HG03342 (cell line): Measurements from ENCODE around the gene ECEL1.

ENCODE experiments used
- ATAC-seq: cut with Tn5 transposase; IDR thresholded peaks from one replicate; pipeline ENCODE4 v1.9.1; 2021; ENCODE audit warnings: mild to moderate bottlenecking, moderate library complexity; ENCODE audit not compliant: unreplicated experiment

ECEL1 gene

GRCh38 chr2:232485757-232486557, 1.7 kb downstream of the ECEL1 start:
- ATAC-seq: no peak

DNA sequence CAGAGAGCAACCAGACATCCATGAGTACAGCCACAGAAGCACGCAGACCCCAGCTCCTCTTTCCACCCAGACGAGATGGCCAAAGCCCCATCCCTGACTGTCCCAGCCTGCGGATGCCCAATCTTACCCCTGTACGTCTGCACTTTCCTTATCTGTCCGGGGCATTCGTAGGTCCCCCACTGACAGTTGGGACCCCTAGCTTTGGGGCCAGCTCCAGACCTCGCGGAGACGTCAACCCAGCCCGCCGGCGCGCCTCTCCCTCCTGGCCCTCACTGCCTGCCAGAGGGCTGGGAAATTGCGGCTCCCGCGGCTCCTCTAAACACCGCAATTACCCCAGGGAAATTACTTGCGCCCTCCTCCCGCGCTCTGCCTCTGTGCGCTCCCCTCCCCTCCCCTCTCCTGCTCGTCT, 2.3 kb downstream of the ECEL1 start:
- ATAC-seq: no peak

DNA sequence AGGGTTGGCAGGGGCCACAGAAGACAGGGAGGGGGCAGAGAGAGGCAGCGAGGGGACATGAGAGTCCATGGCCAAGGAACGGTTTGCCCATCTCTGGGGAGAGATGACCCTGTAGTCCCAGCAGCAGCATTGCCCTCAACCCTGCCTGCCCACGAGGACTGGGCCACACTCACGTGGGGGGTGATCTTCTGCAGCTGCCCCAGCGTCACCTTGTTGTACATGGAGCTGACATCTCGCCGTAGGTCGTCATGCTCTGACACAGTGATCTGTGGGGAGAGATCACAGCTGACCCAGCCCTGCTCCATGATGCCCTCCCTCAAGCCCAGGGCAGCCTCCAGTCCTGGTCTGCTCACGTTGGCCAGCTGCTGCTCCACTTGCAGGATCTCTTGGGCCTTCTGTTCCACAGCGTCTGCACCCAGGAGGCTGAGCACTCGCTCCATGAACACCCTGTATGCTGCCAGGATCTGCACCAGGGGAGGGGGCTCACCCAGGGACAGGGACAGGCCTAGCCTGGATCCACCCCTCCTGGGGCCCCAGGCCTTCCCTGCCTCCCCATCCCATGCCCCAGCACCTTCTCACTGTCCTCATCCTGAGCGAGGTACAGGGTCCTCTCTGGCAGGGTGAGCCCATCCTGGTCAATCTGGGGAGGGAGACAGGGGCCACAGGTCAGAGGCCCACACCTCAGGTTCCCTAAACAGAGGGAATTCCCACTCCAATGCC, 2.8 kb downstream of the ECEL1 start:
- ATAC-seq: no peak

GRCh38 chr2:232483923-232484627, 3.6 kb downstream of the ECEL1 start:
- ATAC-seq: no peak

DNA sequence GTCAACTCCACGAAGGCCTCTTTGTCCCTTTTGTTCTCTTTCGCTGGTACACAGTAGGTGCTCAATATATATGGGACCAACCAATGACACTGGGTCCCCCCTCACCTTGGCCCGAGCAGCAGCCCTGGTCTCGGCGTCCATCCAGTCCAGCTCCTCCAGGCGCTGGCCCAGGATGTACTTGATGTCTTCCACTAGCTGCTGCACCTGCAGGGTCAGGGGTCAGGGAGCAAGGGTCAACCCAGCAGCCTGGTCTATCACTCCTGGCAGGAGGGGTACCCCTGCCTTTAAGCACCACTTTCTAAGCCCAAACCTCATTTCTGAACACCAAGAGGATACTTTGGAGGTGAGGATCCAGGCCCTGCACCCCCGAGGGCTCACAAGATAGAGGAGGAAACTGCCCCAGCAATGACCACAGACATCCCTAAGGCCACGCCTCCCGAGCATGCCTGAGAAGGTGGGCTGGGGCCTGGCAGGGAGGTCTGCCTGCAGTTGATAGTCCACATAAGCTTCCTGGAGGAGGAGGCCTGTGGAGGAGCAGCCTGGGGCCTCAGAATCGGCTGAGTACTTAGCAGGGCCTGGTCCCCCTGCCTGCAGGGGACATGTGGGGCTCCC, 4.2 kb downstream of the ECEL1 start:
- no peak for ATAC-seq

DNA sequence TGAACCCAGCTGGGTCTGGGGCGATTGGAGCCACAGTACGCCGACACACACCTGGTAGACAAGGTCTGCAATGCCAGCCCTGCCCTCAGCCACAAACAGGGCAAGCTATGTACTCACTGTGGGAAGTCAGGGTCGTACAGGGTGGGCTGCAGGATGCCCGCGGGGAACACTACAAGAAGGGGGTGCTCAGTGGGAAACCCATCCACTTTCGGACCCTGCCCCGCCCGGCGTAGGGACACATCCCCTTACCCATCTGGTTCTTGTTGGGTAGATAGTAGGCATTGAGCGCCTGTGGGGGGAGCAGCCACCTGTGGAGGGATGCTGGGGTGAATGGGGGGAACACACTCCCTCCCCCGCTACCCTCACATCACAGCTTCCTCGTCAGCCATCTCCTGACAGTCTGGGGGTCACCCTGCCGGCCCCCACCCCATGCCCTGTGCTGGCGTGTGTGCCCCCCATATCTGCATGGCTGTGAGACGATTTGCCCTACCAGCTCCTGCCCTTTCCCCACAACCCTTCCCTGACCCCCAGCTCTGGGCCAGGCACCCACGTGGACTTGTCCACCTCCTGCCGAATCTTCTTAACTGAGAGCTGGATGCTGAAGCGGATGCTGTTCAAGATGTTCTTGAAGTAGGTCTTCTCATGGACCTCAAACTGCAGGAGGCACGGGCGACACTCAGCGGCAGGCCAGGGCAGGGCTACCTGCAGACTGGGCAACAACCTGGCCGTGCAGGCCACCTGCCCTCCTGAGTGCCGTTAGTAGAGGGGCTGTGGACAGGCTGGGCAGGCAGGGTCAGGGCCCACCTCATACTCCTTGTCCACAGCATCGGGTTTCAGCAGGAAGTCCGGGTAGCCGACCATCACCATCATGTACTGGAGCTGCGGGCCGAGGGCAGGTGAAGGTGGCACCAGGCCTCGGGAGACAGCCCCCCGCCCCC, 5.1 kb downstream of the ECEL1 start:
- ATAC-seq: no peak

DNA sequence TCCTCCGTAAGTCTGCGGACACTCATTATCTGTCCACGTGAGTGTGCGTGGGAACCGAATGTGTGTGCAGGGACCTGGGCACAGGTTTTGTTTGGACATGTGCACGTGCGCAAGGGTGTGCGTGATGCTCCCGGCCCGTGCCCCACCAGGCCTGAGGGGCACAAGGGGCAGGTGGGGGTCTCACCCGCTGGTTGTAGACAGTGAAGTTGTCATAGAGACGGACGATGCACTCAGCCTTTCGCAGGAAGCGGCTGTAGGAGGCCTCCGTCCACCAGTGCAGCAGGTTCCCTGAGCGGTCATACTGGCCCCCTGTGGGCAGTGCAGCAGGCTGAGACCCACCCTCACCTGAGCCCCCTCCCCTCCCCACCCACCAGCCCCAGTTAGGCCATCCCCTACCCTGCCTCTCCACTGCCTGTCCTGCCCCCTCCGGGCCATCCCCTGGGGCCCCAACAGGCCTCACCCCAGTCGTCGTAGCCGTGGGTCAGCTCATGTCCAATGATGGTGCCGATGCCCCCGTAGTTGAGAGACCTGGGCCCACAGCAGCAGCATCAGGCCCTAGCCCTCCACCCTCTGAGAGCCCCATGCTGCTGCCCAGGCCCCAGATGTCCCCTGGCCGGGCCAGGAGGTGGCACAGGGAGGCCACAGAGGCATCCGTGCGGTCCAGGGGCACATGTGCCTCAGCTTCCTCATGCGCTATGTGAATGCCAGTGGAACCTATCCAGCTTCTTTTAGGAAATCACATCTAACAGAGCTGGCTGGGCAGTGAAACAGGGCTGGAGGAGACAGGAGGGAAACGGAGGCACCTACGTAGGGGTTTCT, 6.1 kb downstream of the ECEL1 start:
- no peak for ATAC-seq

GRCh38 chr2:232480201-232481190, 7.1 kb downstream of the ECEL1 start:
- no peak for ATAC-seq

- no peak for ATAC-seq
Observed at GRCh38 chr2:232479341-232480200, 8.1 kb downstream of the ECEL1 start.

DNA sequence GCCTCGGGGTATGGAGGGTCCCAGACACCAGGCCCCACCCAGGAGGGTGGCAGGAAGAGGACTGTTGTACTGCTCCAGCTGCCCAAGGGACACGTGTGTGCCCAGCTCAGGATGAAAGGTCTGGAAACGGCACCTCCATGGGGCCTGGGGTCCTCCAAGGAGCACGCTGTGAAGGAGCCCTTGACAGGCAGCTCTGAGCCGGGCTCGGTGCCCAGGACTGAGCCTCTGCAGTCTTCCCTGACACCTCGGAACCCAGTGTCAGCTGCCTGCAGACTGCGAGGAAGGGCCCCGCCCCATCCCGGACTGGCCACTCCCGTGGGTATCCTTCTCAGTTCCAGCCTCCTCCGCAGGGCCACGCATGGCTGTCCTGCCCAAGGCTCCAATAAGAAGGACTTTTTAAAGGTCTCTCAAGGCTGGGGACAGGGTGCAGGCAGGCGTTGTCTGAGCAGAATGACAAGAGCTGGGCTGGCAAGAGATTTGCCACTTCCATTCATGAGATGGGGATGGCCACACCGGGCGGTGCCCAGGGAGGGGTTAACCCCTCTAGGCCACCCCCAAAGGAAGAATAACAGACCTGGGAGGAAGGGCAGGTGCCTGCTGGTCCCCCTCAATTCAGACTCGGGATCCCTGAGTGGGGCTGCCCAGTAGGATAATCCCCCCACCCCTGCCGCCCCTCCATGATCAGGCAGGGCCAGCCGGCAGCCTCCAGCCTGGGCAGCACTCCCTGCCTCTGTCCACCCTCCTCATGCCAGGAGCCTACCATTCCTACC, 8.9 kb downstream of the ECEL1 start:
- no peak for ATAC-seq

GRCh38 chr2:232477751-232478510, 9.7 kb downstream of the ECEL1 start:
- ATAC-seq: no peak

GRCh38 chr2:232476791-232477190, 10.8 kb downstream of the ECEL1 start:
- ATAC-seq: no peak

GRCh38 chr2:232476045-232476444, 11.6 kb downstream of the ECEL1 start:
- ATAC-seq: no peak

DNA sequence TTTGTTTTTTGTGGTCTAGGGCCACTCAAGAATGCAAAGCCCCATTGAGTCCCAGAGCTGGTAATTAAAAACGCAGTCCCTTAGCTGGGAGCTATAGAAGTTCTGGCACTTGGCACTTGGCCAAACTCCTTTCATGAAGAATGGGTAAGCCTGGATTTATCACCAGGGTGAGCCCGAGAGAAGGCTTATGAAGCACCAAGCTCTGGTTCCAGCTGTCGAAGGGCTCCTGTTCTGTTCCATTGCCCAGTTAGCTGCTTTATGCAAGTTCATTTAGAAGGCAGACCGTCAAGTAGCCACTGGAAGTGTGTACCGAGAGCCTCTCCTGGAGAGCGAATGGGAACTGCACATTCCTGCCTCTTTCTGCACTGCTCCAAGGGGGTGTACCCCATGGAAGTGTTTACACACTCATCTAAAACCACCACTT, 14.2 kb downstream of the ECEL1 start:
- no peak for ATAC-seq

DNA sequence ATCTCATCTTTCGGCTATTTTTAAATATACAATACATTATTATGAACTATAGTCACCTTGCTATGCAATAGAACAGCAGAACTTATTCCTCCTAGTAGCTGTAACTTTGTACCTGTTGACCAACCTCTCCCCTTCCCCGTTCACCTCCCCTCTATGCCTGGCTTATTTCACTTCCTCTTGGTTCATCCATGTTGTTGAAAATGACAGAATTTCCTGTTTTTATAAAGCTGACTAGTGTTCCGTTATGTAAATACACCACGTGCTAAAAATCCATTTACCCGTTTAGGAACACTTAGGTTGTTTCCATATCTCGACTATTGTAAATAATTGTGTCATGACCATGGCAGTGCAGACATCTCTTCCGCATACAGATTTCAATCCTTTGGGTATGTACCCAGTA, 21.4 kb downstream of the ECEL1 start:
- ATAC-seq: no peak

GRCh38 chr2:232465061-232465460, 22.6 kb downstream of the ECEL1 start:
- ATAC-seq: no peak
